DND-41 (cell line): ENCODE measurements around the gene TMEM175.

Source experiments
- ATAC-seq: fragments of 200-7000 bp; cut with Tn5 transposase; 3 replicates; pipeline ENCODE4 v1.9.1; 2021; ENCODE audit warnings: low read depth; ENCODE audit not compliant: insufficient read depth
- DNase-seq: peaks from one replicate; pipeline ENCODE4 v3.0.0-alpha.2; 2020
- H2AFZ ChIP-seq: 2 replicates; pipeline ENCODE4 v1.6.0; 2012; ENCODE audit warnings: low read depth, low read length
- H3K27ac ChIP-seq: 2 replicates; pipeline ENCODE4 v1.5.1; 2012; ENCODE audit warnings: low read length, inconsistent platforms
- H3K27me3 ChIP-seq: fragments of 200-600 bp; sonication (generic); 2 replicates; pipeline ENCODE4 v1.6.0; 2012; ENCODE audit warnings: low read length, mild to moderate bottlenecking, inconsistent platforms; ENCODE audit not compliant: insufficient read depth, poor library complexity
- H3K36me3 ChIP-seq: 2 replicates; pipeline ENCODE4 v1.5.1; 2012; ENCODE audit warnings: low read length, inconsistent platforms; ENCODE audit not compliant: insufficient read depth
- H3K4me1 ChIP-seq: 2 replicates; pipeline ENCODE4 v1.5.1; 2012; ENCODE audit warnings: mild to moderate bottlenecking, low read length; ENCODE audit not compliant: insufficient read depth
- H3K4me2 ChIP-seq: 2 replicates; pipeline ENCODE4 v1.6.0; 2012; ENCODE audit warnings: mild to moderate bottlenecking, moderate library complexity, low read length, inconsistent platforms; ENCODE audit not compliant: insufficient read depth
- H3K4me3 ChIP-seq, 2 experiments: fragments of 200-600 bp in 1 of 2; shearing (Covaris generic) in 1 of 2; 2 replicates each; pipeline ENCODE4 v1.5.1; 2012 to 2016; ENCODE audit warnings: inconsistent platforms in 2 of 2, low read length in 2 of 2, mild to moderate bottlenecking in 2 of 2, low read depth in 1 of 2, moderate library complexity in 1 of 2
- H3K79me2 ChIP-seq: 2 replicates; pipeline ENCODE4 v1.6.0; 2012; ENCODE audit warnings: low read length, inconsistent platforms; ENCODE audit not compliant: insufficient read depth
- H3K9ac ChIP-seq: 2 replicates; pipeline ENCODE4 v1.6.0; 2012; ENCODE audit warnings: low read depth, mild to moderate bottlenecking, inconsistent platforms, low read length, moderate library complexity
- H3K9me3 ChIP-seq: 2 replicates; pipeline ENCODE4 v1.5.1; 2012; ENCODE audit warnings: low read length, moderate library complexity, mild to moderate bottlenecking, inconsistent platforms; ENCODE audit not compliant: insufficient read depth, severe bottlenecking
- H4K20me1 ChIP-seq: 2 replicates; pipeline ENCODE4 v1.6.0; 2012; ENCODE audit warnings: low read length; ENCODE audit not compliant: insufficient read depth
- CTCF ChIP-seq: IDR thresholded peaks from 2 replicates; pipeline ENCODE4 v1.5.1; 2012; ENCODE audit warnings: borderline replicate concordance, low read length, moderate library complexity, mild to moderate bottlenecking; ENCODE audit not compliant: poor library complexity, severe bottlenecking; ENCODE audit errors: extremely low read depth
- EZH2 ChIP-seq: IDR thresholded peaks from 3 replicates; pipeline ENCODE4 v1.6.1; 2012; ENCODE audit warnings: borderline replicate concordance, low read depth, mild to moderate bottlenecking, moderate library complexity, low read length, inconsistent platforms; ENCODE audit not compliant: severe bottlenecking

The TMEM175 gene

GRCh38 chr4:989722-990471 is 57.6 kb downstream of the TMEM175 start:
- peaks cover 31% of the 10 kb centered on the region for H3K36me3 ChIP-seq
- peaks cover 27% of the 10 kb centered on the region for H3K79me2 ChIP-seq
- no peaks in the 10 kb centered on the region for H3K27me3 ChIP-seq
- no peak overlapping the region for H3K4me2 ChIP-seq
- no peak overlapping the region for H3K4me3 ChIP-seq
- no peak overlapping the region for H2AFZ ChIP-seq
- H4K20me1 ChIP-seq = peaks cover 29% of the 10 kb centered on the region
- peaks cover 33% of the 10 kb centered on the region for H3K4me1 ChIP-seq
- DNase-seq (no peak), ATAC-seq (no peak)
- no peak overlapping the region for H3K27ac ChIP-seq
- H3K9me3 ChIP-seq = no peaks in the 10 kb centered on the region
- H3K9ac ChIP-seq = no peak overlapping the region
- no peak for TF ChIP-seq EZH2
- TF ChIP-seq CTCF = no peak

GRCh38 chr4:990746-991367 is 58.6 kb downstream of the TMEM175 start:
- no peak overlapping the region for H3K4me2 ChIP-seq
- peaks cover 24% of the 10 kb centered on the region for H3K79me2 ChIP-seq
- H4K20me1 ChIP-seq = peaks cover 32% of the 10 kb centered on the region
- peaks cover 31% of the 10 kb centered on the region for H3K36me3 ChIP-seq
- peaks cover 23% of the 10 kb centered on the region for H3K4me1 ChIP-seq
- TF ChIP-seq EZH2 (no peak), CTCF (no peak)
- H3K4me3 ChIP-seq = no peak overlapping the region
- no peak overlapping the region for H3K9ac ChIP-seq
- H3K27me3 ChIP-seq = no peaks in the 10 kb centered on the region
- ATAC-seq (no peak), DNase-seq (no peak)
- H3K27ac ChIP-seq = no peak overlapping the region
- H2AFZ ChIP-seq = no peak overlapping the region
- no peaks in the 10 kb centered on the region for H3K9me3 ChIP-seq

DNA sequence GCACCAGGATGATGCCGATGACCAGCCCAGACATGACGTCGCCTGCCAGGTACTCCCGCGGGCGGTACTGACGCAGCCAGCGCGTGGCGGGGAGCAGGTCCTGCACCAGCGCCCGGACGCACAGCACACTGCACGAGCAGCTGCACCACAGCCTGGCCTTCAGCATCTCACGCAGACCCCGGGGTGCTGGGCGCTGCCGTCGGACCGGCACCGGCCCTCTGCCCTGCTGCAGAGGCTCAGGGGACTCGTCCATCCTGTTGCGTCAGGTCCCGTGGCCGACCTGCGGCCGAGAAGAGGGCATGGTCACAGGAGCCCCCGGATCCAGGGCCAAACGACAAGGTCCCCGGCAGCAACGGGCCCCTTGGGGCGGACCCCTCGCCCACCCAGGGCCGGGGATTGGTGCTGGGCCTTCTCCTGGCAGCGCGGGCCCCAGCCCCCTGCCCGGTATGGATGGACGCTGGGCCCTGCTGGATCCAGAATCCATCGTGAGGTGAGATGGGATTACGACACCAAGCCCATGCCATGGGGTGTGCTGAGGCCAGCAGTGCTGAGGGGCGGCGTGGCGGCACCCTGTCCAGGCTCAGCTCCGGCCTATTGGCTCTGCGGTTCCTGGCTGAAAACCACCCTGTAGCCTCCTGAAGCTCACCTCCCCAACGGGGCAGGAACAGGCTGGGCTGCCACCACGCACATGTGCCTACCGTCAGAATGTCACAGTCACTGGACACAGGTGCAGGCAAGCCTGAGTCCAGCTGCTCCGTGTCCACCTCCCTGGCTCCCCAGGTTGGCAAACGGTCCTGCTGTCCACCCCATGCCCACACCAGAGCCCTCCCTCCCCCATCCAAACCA is 59.4 kb downstream of the TMEM175 start:
- Histone ChIP-seq H4K20me1 (peaks cover 37% of the 10 kb centered on the region), H3K36me3 (peaks cover 31% of the 10 kb centered on the region), H3K9ac (no peak overlapping the region), H3K9me3 (no peaks in the 10 kb centered on the region), H3K4me2 (no peak overlapping the region), H2AFZ (no peak overlapping the region), H3K79me2 (peaks cover 17% of the 10 kb centered on the region), H3K27ac (no peak overlapping the region), H3K27me3 (no peaks in the 10 kb centered on the region), H3K4me1 (peaks cover 17% of the 10 kb centered on the region), H3K4me3 (no peak overlapping the region)
- ATAC-seq (no peak), DNase-seq (no peak)
- TF ChIP-seq EZH2 (no peak), CTCF (no peak)
